Stimulated activated naive CD8-positive, alpha-beta T cell treated with anti-CD3 and anti-CD28 coated beads, Interleukin-15, Interleukin-2, amounts not matched to agents 100 U/mL and 50 U/mL, for 24 hours (primary cell): ENCODE results near the gene MRE11.

Experiments
- ATAC-seq: fragments of 150-1000 bp; cut with Tn5 transposase; one replicate; pipeline ENCODE4 v1.10.0; 2021
- DNase-seq: peaks from one replicate; pipeline ENCODE4 v3.0.0; 2021

The MRE11 gene

GRCh38 chr11:94504689-94505293, 11.1 kb upstream of the MRE11 start:
- ATAC-seq: peak; percentile 40

GRCh38 chr11:94501522-94501921, 7.9 kb upstream of the MRE11 start:
- DNase-seq (no peak), ATAC-seq (no peak)

More at GRCh38 chr11:94504689-94505293, 11.1 kb upstream of the MRE11 start:
- DNase-seq: no peak

- ATAC-seq: no peak
- DNase-seq: no peak
These were observed 6.5 kb upstream of the MRE11 start for GRCh38 chr11:94500181-94500580.

GRCh38 chr11:94494126-94494680, 559 bp upstream of the MRE11 start:
- peak; percentile 71 for ATAC-seq
- no peak for DNase-seq

GRCh38 chr11:94486068-94486467, 7.6 kb downstream of the MRE11 start:
- ATAC-seq (no peak), DNase-seq (no peak)

- DNase-seq (no peak), ATAC-seq (no peak)
These were observed 12.3 kb downstream of the MRE11 start for GRCh38 chr11:94481342-94481741.

DNA sequence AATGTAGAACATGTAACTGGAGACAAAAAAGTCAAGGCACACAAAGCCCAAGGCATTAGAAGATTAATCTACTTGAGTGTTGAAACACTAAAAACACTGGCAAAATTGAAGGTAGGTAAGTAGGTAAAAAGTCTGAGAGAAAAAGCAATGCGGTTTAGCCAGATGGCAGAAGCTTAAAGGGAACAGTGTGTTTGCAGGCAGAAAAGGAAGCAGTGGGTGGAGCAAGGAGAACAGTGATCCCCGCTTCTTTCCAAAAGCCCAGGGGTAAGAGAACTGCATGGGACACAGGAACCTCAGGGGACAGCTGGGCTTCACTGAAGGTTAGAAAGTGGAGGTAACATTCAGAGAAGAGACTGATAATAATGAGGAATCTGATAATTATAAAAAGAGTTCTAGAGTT, 16.0 kb downstream of the MRE11 start:
- no peak for ATAC-seq
- no peak for DNase-seq

DNA sequence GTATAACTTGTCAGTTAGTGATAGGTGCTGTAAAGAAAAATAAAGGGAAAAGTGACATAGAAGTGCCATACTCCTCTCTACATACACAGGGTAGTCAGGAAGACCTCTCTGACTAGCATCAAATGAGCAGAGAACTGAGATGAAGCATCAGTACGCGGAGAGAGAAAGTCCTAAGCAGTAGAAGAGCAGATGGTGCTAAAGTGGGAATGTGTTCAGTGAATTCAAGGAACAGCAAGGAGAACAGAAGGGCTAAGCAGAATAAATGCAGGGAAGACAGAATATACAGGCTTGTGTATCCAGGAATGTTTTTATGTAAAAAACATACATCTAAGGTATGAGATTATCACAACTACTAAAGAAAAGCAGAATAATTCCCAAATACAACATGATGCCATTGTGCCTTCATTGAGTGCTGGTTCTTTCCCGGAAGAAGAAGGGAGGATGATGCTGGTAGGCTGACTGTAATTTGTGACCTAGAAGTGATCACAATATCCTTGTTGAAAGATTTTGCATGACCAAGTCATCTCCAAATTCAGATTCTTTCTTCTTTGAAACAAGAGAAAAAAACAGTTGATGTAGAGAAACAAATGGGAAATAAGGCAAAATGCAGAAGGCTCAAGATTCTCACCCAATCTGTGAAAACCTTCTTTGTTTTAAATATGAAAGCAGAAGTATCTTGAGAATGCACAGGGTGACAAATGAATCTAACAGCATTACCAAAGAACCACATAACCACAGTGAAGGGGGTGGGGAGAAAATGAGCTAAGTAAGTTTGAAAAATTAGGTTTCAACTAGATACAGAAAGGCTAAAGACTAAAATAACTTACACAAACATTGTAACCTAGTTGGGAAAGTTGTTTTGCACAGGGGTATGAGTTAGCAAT, 20.5 kb downstream of the MRE11 start:
- no peak for DNase-seq
- ATAC-seq: no peak

GRCh38 chr11:94469416-94469815, 24.2 kb downstream of the MRE11 start:
- DNase-seq (no peak), ATAC-seq (no peak)

- ATAC-seq: no peak
- no peak for DNase-seq
These were observed 34.1 kb downstream of the MRE11 start for GRCh38 chr11:94459576-94459975.

- ATAC-seq: no peak
These were observed 36.3 kb downstream of the MRE11 start for GRCh38 chr11:94457118-94458029.

GRCh38 chr11:94455861-94456260, 37.8 kb downstream of the MRE11 start:
- peak; percentile 36 for ATAC-seq
- no peak for DNase-seq

More at GRCh38 chr11:94457118-94458029, 36.3 kb downstream of the MRE11 start:
- no peak for DNase-seq

GRCh38 chr11:94454301-94454700, 39.3 kb downstream of the MRE11 start:
- no peak for DNase-seq

DNA sequence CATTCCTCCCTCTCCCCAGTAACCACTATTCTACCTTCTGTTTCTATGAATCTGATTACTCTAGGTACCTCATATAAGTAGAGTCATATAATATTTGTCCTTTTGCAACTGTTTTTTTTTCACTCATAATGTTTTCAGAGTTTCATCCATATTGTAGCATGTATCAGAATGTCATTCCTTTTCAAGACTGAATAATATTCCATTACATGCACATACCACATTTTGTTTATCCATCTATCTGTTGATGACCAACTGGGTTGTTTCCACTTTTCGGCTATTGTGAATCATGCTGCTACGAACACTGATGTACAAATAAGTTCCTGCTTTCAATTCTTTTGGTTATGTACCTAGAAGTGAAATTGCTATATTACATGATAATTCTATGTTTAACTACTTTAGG, 40.7 kb downstream of the MRE11 start:
- DNase-seq: no peak
- no peak for ATAC-seq

More at GRCh38 chr11:94454301-94454700, 39.3 kb downstream of the MRE11 start:
- no peak for ATAC-seq

DNA sequence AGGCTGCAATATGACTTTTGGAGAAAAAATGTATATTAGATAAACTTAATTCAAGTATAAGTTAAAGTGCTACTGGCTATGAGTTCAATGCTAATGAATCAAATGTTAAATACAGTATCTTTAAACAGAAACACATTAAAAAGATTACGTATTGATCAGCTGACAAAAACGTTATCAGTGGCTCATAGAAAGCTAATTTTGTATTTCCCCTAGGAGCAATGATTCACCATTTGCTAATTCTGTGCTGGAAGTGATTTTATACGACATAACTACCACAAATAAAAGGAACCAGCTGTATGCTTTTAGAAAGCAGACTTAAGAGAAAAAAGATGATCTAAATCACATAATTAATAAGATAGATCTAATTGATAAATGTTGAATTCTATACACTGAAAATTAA, 43.6 kb downstream of the MRE11 start:
- no peak for ATAC-seq
- no peak for DNase-seq

DNA sequence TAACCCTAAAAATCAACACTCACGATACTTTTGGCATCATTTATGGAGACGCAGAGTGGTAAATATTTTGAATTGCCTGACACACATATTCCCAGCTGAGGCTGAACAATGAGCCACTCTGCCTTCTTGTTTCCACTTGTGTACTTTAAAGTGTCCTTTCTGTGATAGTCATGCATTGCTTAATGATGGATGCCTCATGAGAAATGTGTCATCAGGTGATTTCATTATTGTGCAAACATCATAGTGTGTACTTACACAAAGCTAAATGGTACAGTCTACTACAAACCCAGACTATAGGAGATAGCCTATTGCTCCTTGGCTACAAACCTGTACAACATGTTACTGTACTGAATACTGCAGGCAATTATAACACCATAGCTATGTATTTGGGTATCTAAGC, 44.2 kb downstream of the MRE11 start:
- ATAC-seq (no peak), DNase-seq (no peak)

DNA sequence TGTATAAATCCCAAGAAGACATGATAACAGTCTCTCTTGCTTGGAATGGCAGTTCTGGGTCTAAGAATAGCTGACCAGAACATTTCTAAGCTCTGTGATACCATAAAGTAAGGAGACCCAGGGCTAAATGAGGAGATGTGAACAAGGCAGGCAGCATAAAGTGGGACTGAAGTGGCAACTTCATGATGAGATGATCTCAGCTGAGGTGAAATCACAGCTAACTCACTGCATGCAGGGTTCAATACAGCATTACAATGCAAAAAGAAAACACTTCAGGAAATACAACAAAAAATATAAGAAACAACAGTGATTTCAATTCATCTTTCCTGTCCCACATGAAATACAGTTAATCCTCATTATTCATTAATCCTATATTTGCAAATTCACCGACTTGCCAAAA, 44.6 kb downstream of the MRE11 start:
- ATAC-seq (no peak), DNase-seq (no peak)

GRCh38 chr11:94447149-94447548, 46.5 kb downstream of the MRE11 start:
- ATAC-seq: no peak
- DNase-seq: no peak

GRCh38 chr11:94445641-94446040, 48.0 kb downstream of the MRE11 start:
- ATAC-seq: no peak
- no peak for DNase-seq

DNA sequence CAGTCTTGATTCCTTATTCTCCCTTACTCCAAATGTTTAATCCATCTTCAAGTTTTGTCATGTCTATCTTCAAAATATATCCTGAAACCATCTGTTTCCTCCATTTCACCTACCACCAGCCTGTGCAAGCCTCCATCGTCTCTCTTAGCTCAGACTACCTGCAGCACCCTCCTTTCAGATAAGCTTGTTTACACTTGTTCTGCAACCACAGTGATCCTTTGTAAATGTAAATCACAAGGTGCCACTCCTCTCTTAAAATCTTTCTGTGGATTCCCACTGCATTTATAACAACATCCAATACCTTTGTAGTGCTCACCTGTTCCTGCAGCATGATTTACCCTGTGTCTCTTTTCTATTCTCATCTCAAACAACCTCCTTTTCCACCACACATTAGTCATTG, 60.6 kb downstream of the MRE11 start:
- ATAC-seq (no peak), DNase-seq (no peak)

- DNase-seq: no peak
- ATAC-seq: no peak
These were observed 69.0 kb downstream of the MRE11 start for GRCh38 chr11:94424662-94425061.

DNA sequence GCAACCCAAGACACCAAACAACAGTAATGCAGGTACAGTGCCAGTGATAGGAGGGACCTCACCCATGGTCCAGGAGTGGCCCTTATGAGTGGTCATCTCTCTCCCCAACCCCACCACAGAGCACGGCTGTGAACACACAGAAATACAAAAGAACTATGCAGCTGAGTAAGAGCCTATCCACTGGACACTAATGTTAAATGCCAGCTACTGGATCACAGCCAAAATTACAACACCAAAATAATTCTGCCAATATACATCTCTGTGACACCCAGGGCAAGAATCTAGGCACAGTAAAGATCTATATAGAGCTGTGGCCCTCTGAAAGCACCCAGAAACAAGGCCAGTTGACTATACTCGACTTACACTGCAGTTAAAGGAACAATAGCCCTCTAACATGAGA, 69.6 kb downstream of the MRE11 start:
- no peak for DNase-seq

More for the DNA sequence above, 69.6 kb downstream of the MRE11 start:
- ATAC-seq: no peak
